ENCODE data around the gene SCUBE1. TPM values are rescaled to one million over a fixed set of nuclear protein-coding genes. Genes with fewer than 3 reads are reported as not detected.

Gene SCUBE1
- total RNA-seq, 1 donor from 2014 or later: not detected

GRCh38 chr22:43329061-43329460, 14.1 kb downstream of the SCUBE1 start:
- Mint-ChIP-seq H3K36me3 (ENCODE audit: low read depth) (no peaks in the 10 kb centered on the region), H3K4me1 (peaks cover 5% of the 10 kb centered on the region), H3K4me3 (no peak overlapping the region), H3K9me3 (no peaks in the 10 kb centered on the region), H3K27me3 (no peaks in the 10 kb centered on the region), H3K27ac (no peak overlapping the region)
- intact Hi-C loops (cut with micrococcal nuclease): no loop called here
- DNase-seq: no peak

- Mint-ChIP-seq H3K4me3 (no peak overlapping the region), H3K27ac (no peak overlapping the region), H3K4me1 (peaks cover 5% of the 10 kb centered on the region), H3K9me3 (no peaks in the 10 kb centered on the region), H3K36me3 (ENCODE audit: low read depth) (no peaks in the 10 kb centered on the region), H3K27me3 (no peaks in the 10 kb centered on the region)
- no peak for DNase-seq
- intact Hi-C loops (cut with micrococcal nuclease): no loop called here
Observed at GRCh38 chr22:43327157-43327438, 16.1 kb downstream of the SCUBE1 start.

- Mint-ChIP-seq H3K27me3 (no peaks in the 10 kb centered on the region), H3K4me3 (no peak overlapping the region), H3K4me1 (peaks cover 5% of the 10 kb centered on the region), H3K9me3 (no peaks in the 10 kb centered on the region), H3K27ac (no peak overlapping the region), H3K36me3 (ENCODE audit: low read depth) (no peaks in the 10 kb centered on the region)
- intact Hi-C loops (cut with micrococcal nuclease): no loop called here
- DNase-seq: no peak
Observed at GRCh38 chr22:43326331-43327156, 16.6 kb downstream of the SCUBE1 start.

- no peaks in the 10 kb centered on the region for H3K9me3 Mint-ChIP-seq
- intact Hi-C loops (cut with micrococcal nuclease): no loop called here
- H3K4me3 Mint-ChIP-seq: no peak overlapping the region
- H3K4me1 Mint-ChIP-seq: peaks cover 2% of the 10 kb centered on the region
- no peaks in the 10 kb centered on the region for H3K27me3 Mint-ChIP-seq
- no peak overlapping the region for H3K27ac Mint-ChIP-seq
- H3K36me3 Mint-ChIP-seq (ENCODE audit: low read depth): no peaks in the 10 kb centered on the region
- DNase-seq: no peak
Observed at GRCh38 chr22:43325176-43325575, 18.0 kb downstream of the SCUBE1 start.

- no peak for DNase-seq
- intact Hi-C loops (cut with micrococcal nuclease): no loop called here
- Mint-ChIP-seq H3K4me3 (no peak overlapping the region), H3K27ac (no peak overlapping the region), H3K27me3 (no peaks in the 10 kb centered on the region), H3K4me1 (no peaks in the 10 kb centered on the region), H3K9me3 (no peaks in the 10 kb centered on the region), H3K36me3 (ENCODE audit: low read depth) (no peaks in the 10 kb centered on the region)
Observed at GRCh38 chr22:43320943-43321900, 21.9 kb downstream of the SCUBE1 start.

- H3K27ac Mint-ChIP-seq: no peak overlapping the region
- intact Hi-C loops (cut with micrococcal nuclease): no loop called here
- no peaks in the 10 kb centered on the region for H3K9me3 Mint-ChIP-seq
- no peaks in the 10 kb centered on the region for H3K27me3 Mint-ChIP-seq
- H3K4me3 Mint-ChIP-seq: no peak overlapping the region
- no peaks in the 10 kb centered on the region for H3K4me1 Mint-ChIP-seq
- no peak for DNase-seq
- no peaks in the 10 kb centered on the region for H3K36me3 Mint-ChIP-seq (ENCODE audit: low read depth)
Observed at GRCh38 chr22:43319661-43320486, 23.3 kb downstream of the SCUBE1 start.

GRCh38 chr22:43317239-43317638, 25.9 kb downstream of the SCUBE1 start:
- H3K4me3 Mint-ChIP-seq: no peak overlapping the region
- H3K4me1 Mint-ChIP-seq: no peaks in the 10 kb centered on the region
- DNase-seq: no peak
- no peak overlapping the region for H3K27ac Mint-ChIP-seq
- no peaks in the 10 kb centered on the region for H3K36me3 Mint-ChIP-seq (ENCODE audit: low read depth)
- H3K9me3 Mint-ChIP-seq: no peaks in the 10 kb centered on the region
- intact Hi-C loops (cut with micrococcal nuclease): no loop called here
- H3K27me3 Mint-ChIP-seq: no peaks in the 10 kb centered on the region

- no peaks in the 10 kb centered on the region for H3K36me3 Mint-ChIP-seq (ENCODE audit: low read depth)
- H3K27me3 Mint-ChIP-seq: no peaks in the 10 kb centered on the region
- H3K27ac Mint-ChIP-seq: no peak overlapping the region
- H3K9me3 Mint-ChIP-seq: no peaks in the 10 kb centered on the region
- intact Hi-C loops (cut with micrococcal nuclease): no loop called here
- H3K4me1 Mint-ChIP-seq: no peaks in the 10 kb centered on the region
- no peak overlapping the region for H3K4me3 Mint-ChIP-seq
- DNase-seq: no peak
Observed at GRCh38 chr22:43315687-43316217, 27.4 kb downstream of the SCUBE1 start.

- Mint-ChIP-seq H3K36me3 (ENCODE audit: low read depth) (no peaks in the 10 kb centered on the region), H3K4me3 (no peak overlapping the region), H3K27me3 (peaks cover 5% of the 10 kb centered on the region), H3K9me3 (no peaks in the 10 kb centered on the region), H3K27ac (no peak overlapping the region), H3K4me1 (no peaks in the 10 kb centered on the region)
- DNase-seq: no peak
- intact Hi-C loops (cut with micrococcal nuclease): no loop called here
Observed at GRCh38 chr22:43314611-43315010, 28.6 kb downstream of the SCUBE1 start.

GRCh38 chr22:43313890-43314474, 29.2 kb downstream of the SCUBE1 start:
- H3K4me1 Mint-ChIP-seq: no peaks in the 10 kb centered on the region
- no peak overlapping the region for H3K4me3 Mint-ChIP-seq
- peaks cover 6% of the 10 kb centered on the region for H3K27me3 Mint-ChIP-seq
- intact Hi-C loops (cut with micrococcal nuclease): no loop called here
- no peaks in the 10 kb centered on the region for H3K36me3 Mint-ChIP-seq (ENCODE audit: low read depth)
- DNase-seq: no peak
- H3K27ac Mint-ChIP-seq: no peak overlapping the region
- no peaks in the 10 kb centered on the region for H3K9me3 Mint-ChIP-seq

GRCh38 chr22:43313244-43313889, 29.8 kb downstream of the SCUBE1 start:
- Mint-ChIP-seq H3K27ac (no peak overlapping the region), H3K36me3 (ENCODE audit: low read depth) (no peaks in the 10 kb centered on the region), H3K9me3 (no peaks in the 10 kb centered on the region), H3K4me1 (no peaks in the 10 kb centered on the region), H3K4me3 (no peak overlapping the region), H3K27me3 (peaks cover 8% of the 10 kb centered on the region)
- intact Hi-C loops (cut with micrococcal nuclease): no loop called here
- no peak for DNase-seq

GRCh38 chr22:43312608-43313007, 30.6 kb downstream of the SCUBE1 start:
- no peak overlapping the region for H3K4me3 Mint-ChIP-seq
- DNase-seq: no peak
- no peaks in the 10 kb centered on the region for H3K36me3 Mint-ChIP-seq (ENCODE audit: low read depth)
- intact Hi-C loops (cut with micrococcal nuclease): no loop called here
- H3K27me3 Mint-ChIP-seq: peaks cover 8% of the 10 kb centered on the region
- H3K4me1 Mint-ChIP-seq: no peaks in the 10 kb centered on the region
- H3K9me3 Mint-ChIP-seq: no peaks in the 10 kb centered on the region
- no peak overlapping the region for H3K27ac Mint-ChIP-seq

GRCh38 chr22:43310798-43311197, 32.4 kb downstream of the SCUBE1 start:
- H3K9me3 Mint-ChIP-seq: no peaks in the 10 kb centered on the region
- H3K27me3 Mint-ChIP-seq: peaks cover 8% of the 10 kb centered on the region
- intact Hi-C loops (cut with micrococcal nuclease): no loop called here
- H3K27ac Mint-ChIP-seq: no peak overlapping the region
- no peak for DNase-seq
- H3K4me1 Mint-ChIP-seq: no peaks in the 10 kb centered on the region
- no peaks in the 10 kb centered on the region for H3K36me3 Mint-ChIP-seq (ENCODE audit: low read depth)
- no peak overlapping the region for H3K4me3 Mint-ChIP-seq

Data from activated CD4-positive, alpha-beta T cell treated with anti-CD3 and anti-CD28 coated beads, Interleukin-2, amount 10 ng/mL, durations not matched to agents 24 days and 14 days (primary cell).